Measurements from ENCODE around the gene ACER2. TPM values are rescaled to one million over a fixed set of nuclear protein-coding genes. Genes with fewer than 3 reads are reported as not detected.
A peak's percentile ranks its signal among the peaks of the same experiment; 100 is the strongest.

The ACER2 gene
- total and polyA plus RNA-seq, 2 of the 8 experiments (the other 6 are each of a cell fraction or from before 2014, with no cell fraction given), result 7.4 to 8.8 TPM

DNA sequence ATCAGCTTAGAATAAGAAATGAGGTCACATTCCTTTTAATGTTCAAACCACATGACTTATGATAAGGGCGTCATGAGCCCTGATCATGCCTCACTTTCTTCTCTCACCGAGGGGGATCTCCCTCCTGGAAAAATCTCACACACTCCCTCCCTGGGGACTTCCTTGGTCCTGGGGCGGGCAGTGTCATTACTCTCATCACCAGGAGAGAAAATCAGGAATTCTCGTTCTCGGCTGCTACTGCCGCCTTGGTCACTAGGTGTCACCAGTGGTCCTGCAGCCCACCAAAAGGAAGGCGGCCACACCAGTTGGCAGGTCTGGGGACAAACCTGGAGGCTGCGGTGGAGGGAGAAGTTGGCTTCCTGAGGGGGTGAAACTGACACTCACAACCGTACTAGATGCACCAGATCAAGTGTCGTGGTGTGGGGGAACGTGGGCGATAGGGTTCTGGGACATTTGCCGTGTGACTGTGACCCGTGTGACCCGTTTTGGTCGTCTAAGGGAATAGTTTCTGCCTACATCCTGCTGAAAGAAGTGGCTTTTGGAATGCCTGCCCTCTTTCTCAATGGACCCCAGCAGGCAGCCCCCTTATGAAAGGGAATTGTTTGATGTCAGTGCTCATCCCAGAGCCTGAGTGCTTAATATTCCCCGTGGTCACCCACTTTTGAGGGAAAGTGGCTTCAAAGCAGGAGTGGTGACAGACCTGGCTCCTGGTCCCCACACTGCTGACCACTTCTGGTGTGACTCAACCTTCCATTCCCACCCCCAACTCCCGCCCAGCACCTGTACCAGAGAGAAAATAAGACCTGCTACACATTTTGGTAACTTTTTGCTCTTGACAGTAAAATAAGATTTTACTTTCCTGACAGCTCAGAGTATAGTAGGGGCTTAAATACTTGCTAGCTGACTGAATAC is 63.2 kb downstream of the ACER2 start (continued):
- TF ChIP-seq, protein P1, sequence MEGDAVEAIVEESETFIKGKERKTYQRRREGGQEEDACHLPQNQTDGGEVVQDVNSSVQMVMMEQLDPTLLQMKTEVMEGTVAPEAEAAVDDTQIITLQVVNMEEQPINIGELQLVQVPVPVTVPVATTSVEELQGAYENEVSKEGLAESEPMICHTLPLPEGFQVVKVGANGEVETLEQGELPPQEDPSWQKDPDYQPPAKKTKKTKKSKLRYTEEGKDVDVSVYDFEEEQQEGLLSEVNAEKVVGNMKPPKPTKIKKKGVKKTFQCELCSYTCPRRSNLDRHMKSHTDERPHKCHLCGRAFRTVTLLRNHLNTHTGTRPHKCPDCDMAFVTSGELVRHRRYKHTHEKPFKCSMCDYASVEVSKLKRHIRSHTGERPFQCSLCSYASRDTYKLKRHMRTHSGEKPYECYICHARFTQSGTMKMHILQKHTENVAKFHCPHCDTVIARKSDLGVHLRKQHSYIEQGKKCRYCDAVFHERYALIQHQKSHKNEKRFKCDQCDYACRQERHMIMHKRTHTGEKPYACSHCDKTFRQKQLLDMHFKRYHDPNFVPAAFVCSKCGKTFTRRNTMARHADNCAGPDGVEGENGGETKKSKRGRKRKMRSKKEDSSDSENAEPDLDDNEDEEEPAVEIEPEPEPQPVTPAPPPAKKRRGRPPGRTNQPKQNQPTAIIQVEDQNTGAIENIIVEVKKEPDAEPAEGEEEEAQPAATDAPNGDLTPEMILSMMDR (IDR thresholded peaks at IDR 0.05; ENCODE audit: control extremely low read depth in 1 of 3, insufficient read depth in 1 of 3, low read depth in 1 of 3, low read length in 3 of 3), result peak; percentile 87 to 94 (median 89)
- TF ChIP-seq RBBP5 (IDR thresholded peaks at IDR 0.05; ENCODE audit: borderline replicate concordance, low read depth, low read length) (no peak), EGR1 (IDR thresholded peaks at IDR 0.05; ENCODE audit: borderline replicate concordance, low read depth, low read length) (no peak), TAF7 (optimal IDR thresholded peaks at IDR 0.05; ENCODE audit: borderline replicate concordance, low read depth, low read length) (no peak), MAX (IDR thresholded peaks at IDR 0.05) (no peak), PHF8 (conservative IDR thresholded peaks at IDR 0.05; ENCODE audit: low read depth, low read length) (no peak), POU5F1 (IDR thresholded peaks at IDR 0.05; ENCODE audit: low read depth, low read length) (no peak)

All from H1 (cell line).